ENCODE measurements around the gene LYPD5. TPM values are rescaled to one million over a fixed set of nuclear protein-coding genes. Genes with fewer than 3 reads are reported as not detected.

LYPD5 gene
- total and polyA plus RNA-seq, 2 donors from 2014 or later, result 1.8 to 4.2 TPM

- no peaks in the 10 kb centered on the region for H3K36me3 ChIP-seq (ENCODE audit: control insufficient read depth in 2 of 3, insufficient read depth in 3 of 3, low read length in 3 of 3)
- no peaks in the 10 kb centered on the region for H3K27me3 ChIP-seq (ENCODE audit: control insufficient read depth, insufficient read depth, low read length)
- no peaks in the 10 kb centered on the region for H3K9me3 ChIP-seq (ENCODE audit: control insufficient read depth in 2 of 3, insufficient read depth in 1 of 3, low read length in 3 of 3)
- no peak overlapping the region for H3K4me3 ChIP-seq (ENCODE audit: low read length in 3 of 3)
- peak; percentile 37 for TF ChIP-seq CTCF (IDR thresholded peaks at IDR 0.05; ENCODE audit: borderline replicate concordance, extremely low read depth, insufficient read depth)
- H3K9ac ChIP-seq (ENCODE audit: low read length in 3 of 3), result no peak overlapping the region
- peaks cover 0 to 5% (median 0%) of the 10 kb centered on the region in 3 donors for H3K4me1 ChIP-seq (ENCODE audit: control insufficient read depth in 2 of 3, insufficient read depth in 2 of 3, low read depth in 1 of 3, low read length in 3 of 3)
- no peak overlapping the region for H3K27ac ChIP-seq (ENCODE audit: low read depth in 2 of 2, low read length in 2 of 2)
- intact Hi-C loops (cut with DNase I), result no loop called here
- DNase-seq, result peak in 4 of 5 donors; percentile 45 to 78 (median 67)
- FAIRE-seq, result no peak
Observed at GRCh38 chr19:43774103-43774939, 27.9 kb downstream of the LYPD5 start.

- no peak for TF ChIP-seq CTCF (IDR thresholded peaks at IDR 0.05; ENCODE audit: borderline replicate concordance, extremely low read depth, insufficient read depth)
- Histone ChIP-seq H3K9ac (ENCODE audit: low read length in 3 of 3) (no peak overlapping the region), H3K27ac (ENCODE audit: low read depth in 2 of 2, low read length in 2 of 2) (no peak overlapping the region), H3K4me1 (ENCODE audit: control insufficient read depth in 2 of 3, insufficient read depth in 2 of 3, low read depth in 1 of 3, low read length in 3 of 3) (peaks cover 0 to 5% (median 0%) of the 10 kb centered on the region in 3 donors), H3K27me3 (ENCODE audit: control insufficient read depth, insufficient read depth, low read length) (no peaks in the 10 kb centered on the region), H3K9me3 (ENCODE audit: control insufficient read depth in 2 of 3, insufficient read depth in 1 of 3, low read length in 3 of 3) (no peaks in the 10 kb centered on the region), H3K4me3 (ENCODE audit: low read length in 3 of 3) (no peak overlapping the region), H3K36me3 (ENCODE audit: control insufficient read depth in 2 of 3, insufficient read depth in 3 of 3, low read length in 3 of 3) (no peaks in the 10 kb centered on the region)
- FAIRE-seq, result no peak
- DNase-seq, result no peak
- intact Hi-C loops (cut with DNase I), result no loop called here
Observed at GRCh38 chr19:43773725-43774102, 28.5 kb downstream of the LYPD5 start.

- no peaks in the 10 kb centered on the region for H3K36me3 ChIP-seq (ENCODE audit: control insufficient read depth in 2 of 3, insufficient read depth in 3 of 3, low read length in 3 of 3)
- H3K4me1 ChIP-seq (ENCODE audit: control insufficient read depth in 2 of 3, insufficient read depth in 2 of 3, low read depth in 1 of 3, low read length in 3 of 3), result peaks cover 0 to 2% (median 0%) of the 10 kb centered on the region in 3 donors
- intact Hi-C loops (cut with DNase I), result no loop called here
- FAIRE-seq, result no peak
- no peak overlapping the region for H3K4me3 ChIP-seq (ENCODE audit: low read length in 3 of 3)
- H3K27me3 ChIP-seq (ENCODE audit: control insufficient read depth, insufficient read depth, low read length), result no peaks in the 10 kb centered on the region
- no peak overlapping the region for H3K9ac ChIP-seq (ENCODE audit: low read length in 3 of 3)
- TF ChIP-seq CTCF (IDR thresholded peaks at IDR 0.05; ENCODE audit: borderline replicate concordance, extremely low read depth, insufficient read depth), result no peak
- no peak for DNase-seq
- no peaks in the 10 kb centered on the region for H3K9me3 ChIP-seq (ENCODE audit: control insufficient read depth in 2 of 3, insufficient read depth in 1 of 3, low read length in 3 of 3)
- no peak overlapping the region for H3K27ac ChIP-seq (ENCODE audit: low read depth in 2 of 2, low read length in 2 of 2)
Observed at GRCh38 chr19:43769256-43769655, 33.0 kb downstream of the LYPD5 start.

Data from kidney (tissue), 14 donors.